Upper lobe of left lung (tissue), 4 donors: ENCODE measurements around the gene HS6ST1.

ENCODE experiments used
- CTCF ChIP-seq, 6 experiments: fragments of 450-650 bp in 4 of 6; fragments of 200-600 bp in 2 of 6; sonication (generic) in 2 of 6; IDR thresholded peaks; one replicate each; pipeline ENCODE4 v1.5.1; 2016 to 2019; ENCODE audit warnings: antibody characterized with exemption in 6 of 6
- EP300 ChIP-seq, 4 donors: sonication (generic); formaldehyde crosslinking; IDR thresholded peaks; one replicate each; pipeline ENCODE4 v1.5.1; 2017; ENCODE audit warnings: antibody characterized with exemption in 4 of 4, control low read depth in 2 of 4

- TF ChIP-seq EP300 (IDR thresholded peaks at IDR 0.05) (no peak), CTCF (IDR thresholded peaks at IDR 0.05) (no peak)
Measured at GRCh38 chr2:128309280-128310093, 9.2 kb downstream of the HS6ST1 start.
